Spleen (tissue), 11 donors: ENCODE results near the gene ACOXL. TPM values are rescaled to one million over a fixed set of nuclear protein-coding genes. Genes with fewer than 3 reads are reported as not detected.

Source experiments
- DNase-seq: peaks from one replicate; pipeline ENCODE4 v3.0.0-alpha.2; 2020
- H3K27ac ChIP-seq, 8 donors: fragments of 200-600 bp; sonication (generic) in 7 of 8; 1 replicate in 4 of 8; 2 replicates in 4 of 8; pipeline versions ENCODE4 v1.5.0 to v1.8.0; 2016 to 2021; ENCODE audit warnings: inconsistent platforms in 4 of 8, mild to moderate bottlenecking in 4 of 8, moderate library complexity in 1 of 8
- H3K27me3 ChIP-seq, 7 donors: fragments of 200-600 bp; sonication (generic) in 6 of 7; replicated peaks in 1 of 7; 1 replicate in 4 of 7; 2 replicates in 3 of 7; pipeline versions ENCODE4 v1.5.0 to v1.8.0; 2016 to 2021; ENCODE audit warnings: inconsistent platforms in 3 of 7, mild to moderate bottlenecking in 1 of 7
- H3K36me3 ChIP-seq, 6 donors: fragments of 200-600 bp; sonication (generic) in 5 of 6; 1 replicate in 4 of 6; 2 replicates in 2 of 6; pipeline versions ENCODE4 v1.5.0 to v1.8.0; 2016 to 2021; ENCODE audit warnings: inconsistent platforms in 2 of 6
- H3K4me1 ChIP-seq, 6 donors: fragments of 200-600 bp; sonication (generic) in 5 of 6; 1 replicate in 3 of 6; 2 replicates in 3 of 6; pipeline versions ENCODE4 v1.5.0 to v1.8.0; 2016 to 2021; ENCODE audit warnings: inconsistent platforms in 3 of 6
- H3K4me3 ChIP-seq, 8 donors: fragments of 200-600 bp; sonication (generic) in 7 of 8; 1 replicate in 4 of 8; 2 replicates in 4 of 8; pipeline versions ENCODE4 v1.5.0 to v1.8.0; 2016 to 2021; ENCODE audit warnings: inconsistent platforms in 4 of 8, mild to moderate bottlenecking in 4 of 8, moderate library complexity in 2 of 8
- H3K9me3 ChIP-seq, 8 donors: fragments of 200-600 bp; sonication (generic) in 7 of 8; 1 replicate in 4 of 8; 2 replicates in 4 of 8; pipeline versions ENCODE4 v1.5.0 to v1.8.0; 2016 to 2021; ENCODE audit warnings: inconsistent platforms in 4 of 8
- CTCF ChIP-seq, 11 experiments: fragments of 200-600 bp in 7 of 11; fragments of 450-650 bp in 4 of 11; sonication (generic) in 4 of 11; IDR thresholded peaks in 8 of 11; conservative IDR thresholded peaks in 3 of 11; 1 replicate in 7 of 11; 2 replicates in 4 of 11; pipeline versions ENCODE4 v1.4.0 to v1.8.0; 2016 to 2021; ENCODE audit warnings: antibody characterized with exemption in 11 of 11, inconsistent platforms in 4 of 11, mild to moderate bottlenecking in 1 of 11
- POLR2A ChIP-seq, 3 donors: fragments of 450-650 bp; IDR thresholded peaks; one replicate each; pipeline ENCODE4 v1.5.1; 2017; ENCODE audit warnings: antibody characterized with exemption in 3 of 3, mild to moderate bottlenecking in 1 of 3
- POLR2AphosphoS5 ChIP-seq, 3 donors: sonication (generic); formaldehyde crosslinking; IDR thresholded peaks; one replicate each; pipeline ENCODE4 v1.5.1; 2017; ENCODE audit warnings: antibody characterized with exemption in 3 of 3
- WGBS, 5 donors: extraction: QIAGEN DNeasy Blood & Tissue Kit in 3 of 5; methylation state at CpG; one replicate each; pipeline versions ENCODE4 v1.1.5 to v1.1.7; 2013 to 2018; 5-methylcytosine and 5-hydroxymethylcytosine counted together
- intact Hi-C: fragments of 100-400 bp; cut with DNase I; formaldehyde crosslinking; loops from one replicate; pipeline ENCODE4 v1.15.0; 2023; ENCODE audit warnings: low total_unique reads
- polyA plus RNA-seq, 3 donors: library from polyadenylated mRNA; stranded (reverse); fragments of 200-250 nt; gene quantifications; one replicate each; pipeline ENCODE4 v1.2.1, GENCODE V29; 2013
- total RNA-seq, 7 donors: library from RNA; depleted of rRNA in 3 of 7; stranded (reverse); fragments of >200 nt in 3 of 7; fragmentation: NEBNext Ultra II Directional in 4 of 7; extraction: Animal tissue kit (Norgen Biotek cat#: 25700) in 4 of 7; gene quantifications; one replicate each; pipeline versions ENCODE4 v1.1.0 to v1.2.1, GENCODE V29; 2016 to 2021
- donor health status: healthy with polysubstance abuse.
- donor health status: DM: no; HTN: no; CAD: no; lungs with moderate emphysema.
- donor health status: DM: no; HTN: no; CAD: no.
- donor health status: Bipolar disorder and iron deficiency.
- donor health status: healthy.
- donor health status: DM: no; HTN: no; CAD: no.
- donor health status: DM: yes; HTN: yes; CAD: no.

The ACOXL gene
- total and polyA plus RNA-seq, 10 donors: 0.04 to 1.0 (median 0.66) TPM

- no peak overlapping the region for H3K27ac ChIP-seq
- intact Hi-C loops: no loop called here
- peaks cover 0 to 21% (median 0%) of the 10 kb centered on the region in 7 donors for H3K27me3 ChIP-seq
- peaks cover 0 to 11% (median 0%) of the 10 kb centered on the region in 6 donors for H3K4me1 ChIP-seq
- no peaks in the 10 kb centered on the region for H3K9me3 ChIP-seq
- H3K36me3 ChIP-seq: no peaks in the 10 kb centered on the region
- whole genome bisulfite sequencing, 5 donors: 73 to 89% (median 82%) methylated on average over 8 of the region's 8 CpGs
- no peak for DNase-seq
- TF ChIP-seq POLR2AphosphoS5 (IDR thresholded peaks at IDR 0.05) (no peak), CTCF (IDR thresholded peaks at IDR 0.05 in 8 of 11, conservative IDR thresholded peaks at IDR 0.05 in 3 of 11) (no peak), POLR2A (IDR thresholded peaks at IDR 0.05) (no peak)
- no peak overlapping the region for H3K4me3 ChIP-seq
Measured at GRCh38 chr2:110866466-110866865, 134.1 kb downstream of the ACOXL start.

GRCh38 chr2:110867078-110867477, 134.7 kb downstream of the ACOXL start:
- no peaks in the 10 kb centered on the region for H3K9me3 ChIP-seq
- no peak for DNase-seq
- TF ChIP-seq POLR2AphosphoS5 (IDR thresholded peaks at IDR 0.05): no peak
- no peaks in the 10 kb centered on the region for H3K36me3 ChIP-seq
- H3K27ac ChIP-seq: no peak overlapping the region
- WGBS, 5 donors: 92 to 100% (median 93%) methylated on average over 2 of the region's 2 CpGs
- peaks cover 0 to 11% (median 0%) of the 10 kb centered on the region in 6 donors for H3K4me1 ChIP-seq
- intact Hi-C loops: no loop called here
- H3K27me3 ChIP-seq: peaks cover 0 to 17% (median 0%) of the 10 kb centered on the region in 7 donors
- H3K4me3 ChIP-seq: no peak overlapping the region

GRCh38 chr2:110868971-110869370, 136.6 kb downstream of the ACOXL start:
- H3K36me3 ChIP-seq: no peaks in the 10 kb centered on the region
- DNase-seq: no peak
- H3K4me1 ChIP-seq: peaks cover 0 to 11% (median 0%) of the 10 kb centered on the region in 6 donors
- intact Hi-C loops: no loop called here
- H3K27ac ChIP-seq: no peak overlapping the region
- peaks cover 0 to 10% (median 0%) of the 10 kb centered on the region in 7 donors for H3K27me3 ChIP-seq
- H3K9me3 ChIP-seq: no peaks in the 10 kb centered on the region
- 87 to 96% (median 92%) methylated on average over 5 of the region's 5 CpGs for WGBS, 5 donors
- TF ChIP-seq POLR2A (IDR thresholded peaks at IDR 0.05) (no peak), CTCF (IDR thresholded peaks at IDR 0.05 in 8 of 11, conservative IDR thresholded peaks at IDR 0.05 in 3 of 11) (no peak), POLR2AphosphoS5 (IDR thresholded peaks at IDR 0.05) (no peak)
- H3K4me3 ChIP-seq: no peak overlapping the region

GRCh38 chr2:110869472-110870446, 137.4 kb downstream of the ACOXL start:
- H3K27ac ChIP-seq: no peak overlapping the region
- TF ChIP-seq CTCF (IDR thresholded peaks at IDR 0.05 in 8 of 11, conservative IDR thresholded peaks at IDR 0.05 in 3 of 11) (no peak), POLR2AphosphoS5 (IDR thresholded peaks at IDR 0.05) (no peak), POLR2A (IDR thresholded peaks at IDR 0.05) (no peak)
- peaks cover 0 to 9% (median under 1%) of the 10 kb centered on the region in 6 donors for H3K4me1 ChIP-seq
- WGBS, 5 donors: 70 to 81% (median 78%) methylated on average over 8 to 10 of the region's 10 CpGs
- no peak for DNase-seq
- no peak overlapping the region for H3K4me3 ChIP-seq
- no peaks in the 10 kb centered on the region for H3K9me3 ChIP-seq
- intact Hi-C loops: no loop called here
- peaks cover 0 to 10% (median 0%) of the 10 kb centered on the region in 7 donors for H3K27me3 ChIP-seq
- H3K36me3 ChIP-seq: no peaks in the 10 kb centered on the region
